Stomach (tissue), 9 donors: ENCODE data around the gene COL5A1. TPM values are rescaled to one million over a fixed set of nuclear protein-coding genes. Genes with fewer than 3 reads are reported as not detected.

Experiments used
- DNase-seq, 2 donors: peaks; one replicate each; pipeline versions ENCODE4 v3.0.0 to v3.0.0-alpha.2; 2013 to 2019
- H3K27ac ChIP-seq, 5 donors: fragments of 200-600 bp in 4 of 5; sonication (generic) in 4 of 5; one replicate each; pipeline ENCODE4 v1.5.1; 2013 to 2019; ENCODE audit warnings: mild to moderate bottlenecking in 1 of 5, moderate library complexity in 1 of 5
- H3K27me3 ChIP-seq, 3 donors: fragments of 200-600 bp; sonication (generic); one replicate each; pipeline ENCODE4 v1.5.1; 2017 to 2019; ENCODE audit warnings: mixed run types in 1 of 3
- H3K36me3 ChIP-seq, 4 donors: fragments of 200-600 bp; sonication (generic); 1 replicate in 3 of 4; 2 replicates in 1 of 4; pipeline ENCODE4 v1.5.1; 2016 to 2019
- H3K4me1 ChIP-seq, 4 donors: fragments of 200-600 bp; sonication (generic); one replicate each; pipeline ENCODE4 v1.5.1; 2016 to 2019
- H3K4me3 ChIP-seq, 4 donors: fragments of 200-600 bp; sonication (generic) in 3 of 4; one replicate each; pipeline ENCODE4 v1.5.1; 2016 to 2019; ENCODE audit warnings: mild to moderate bottlenecking in 1 of 4
- H3K9me3 ChIP-seq, 4 donors: fragments of 200-600 bp; sonication (generic); one replicate each; pipeline ENCODE4 v1.5.1; 2016 to 2019
- EP300 ChIP-seq: sonication (generic); formaldehyde crosslinking; IDR thresholded peaks from one replicate; pipeline ENCODE4 v1.6.1; 2017; ENCODE audit warnings: antibody characterized with exemption
- POLR2A ChIP-seq, 4 donors: fragments of 450-650 bp; IDR thresholded peaks; one replicate each; pipeline ENCODE4 v1.6.1; 2016; ENCODE audit warnings: antibody characterized with exemption in 4 of 4, control low read depth in 2 of 4, mild to moderate bottlenecking in 1 of 4, moderate library complexity in 1 of 4
- POLR2AphosphoS5 ChIP-seq, 3 donors: sonication (generic); formaldehyde crosslinking; IDR thresholded peaks; one replicate each; pipeline ENCODE4 v1.6.1; 2016; ENCODE audit warnings: antibody characterized with exemption in 3 of 3
- WGBS, 5 donors: extraction: QIAGEN DNeasy Blood & Tissue Kit in 3 of 5; methylation state at CpG; one replicate each; pipeline versions ENCODE4 v1.1.5 to v1.1.7; 2013 to 2018; 5-methylcytosine and 5-hydroxymethylcytosine counted together
- intact Hi-C: fragments of 100-400 bp; cut with DNase I; formaldehyde crosslinking; loops from one replicate; pipeline ENCODE4 v1.15.1; 2023; ENCODE audit warnings: low total_unique reads
- polyA plus RNA-seq, 3 donors: library from polyadenylated mRNA; stranded (reverse); fragments of 200-250 nt; gene quantifications; one replicate each; pipeline ENCODE4 v1.2.3, GENCODE V29; 2013
- total RNA-seq, 5 donors: library from RNA; depleted of rRNA; stranded (reverse); fragments of >200 nt; gene quantifications; one replicate each; pipeline versions ENCODE4 v1.1.0 to v1.2.3, GENCODE V29; 2014 to 2016
- TF ChIP-seq, protein P1 (sequence below), 7 experiments: fragments of 450-650 bp in 4 of 7; fragments of 200-600 bp in 3 of 7; sonication (generic) in 3 of 7; IDR thresholded peaks; one replicate each; pipeline ENCODE4 v1.5.1; 2016 to 2019; ENCODE audit warnings: antibody characterized with exemption in 7 of 7, control low read depth in 2 of 7, mild to moderate bottlenecking in 1 of 7
- donor health status: healthy with polysubstance abuse.
- donor health status: Bipolar disorder and iron deficiency.
- donor health status: healthy.

The COL5A1 gene
- total and polyA plus RNA-seq, 8 donors: 7.3 to 205 (median 26.4) TPM

DNA sequence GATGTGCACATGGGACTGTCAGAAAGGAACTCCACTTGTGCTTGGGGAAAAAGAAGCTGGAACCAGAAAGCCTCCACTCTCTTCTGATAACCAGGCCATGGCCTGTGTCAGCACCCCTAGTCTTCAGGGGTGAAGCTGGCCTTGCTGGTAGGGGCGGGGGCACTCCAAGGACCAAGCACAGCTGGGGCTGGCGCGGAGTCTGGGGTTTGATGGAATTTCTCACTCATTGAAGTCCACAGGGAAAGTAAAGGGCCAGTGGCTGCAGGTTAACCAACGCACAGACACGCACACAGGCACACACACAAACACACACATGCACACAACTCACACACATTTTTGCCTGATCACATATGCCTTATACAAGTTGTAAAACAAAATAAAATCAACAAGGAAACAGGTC is 1.6 kb upstream of the COL5A1 start:
- no peak for DNase-seq
- 82 to 97% (median 88%) methylated on average over 5 of the region's 5 CpGs for WGBS, 5 donors
- no peak overlapping the region for H3K4me3 ChIP-seq
- intact Hi-C loops: loop anchor here (10.0 kb wide), 1 partner anchor 175 kb away; no protein-coding TSS in a partner anchor
- H3K9me3 ChIP-seq: no peaks in the 10 kb centered on the region
- no peak overlapping the region for H3K27ac ChIP-seq
- H3K27me3 ChIP-seq: peaks cover 0 to 45% (median 27%) of the 10 kb centered on the region in 3 donors
- TF ChIP-seq POLR2A (IDR thresholded peaks at IDR 0.05) (no peak), POLR2AphosphoS5 (IDR thresholded peaks at IDR 0.05) (no peak), EP300 (no peak)
- TF ChIP-seq, protein P1, sequence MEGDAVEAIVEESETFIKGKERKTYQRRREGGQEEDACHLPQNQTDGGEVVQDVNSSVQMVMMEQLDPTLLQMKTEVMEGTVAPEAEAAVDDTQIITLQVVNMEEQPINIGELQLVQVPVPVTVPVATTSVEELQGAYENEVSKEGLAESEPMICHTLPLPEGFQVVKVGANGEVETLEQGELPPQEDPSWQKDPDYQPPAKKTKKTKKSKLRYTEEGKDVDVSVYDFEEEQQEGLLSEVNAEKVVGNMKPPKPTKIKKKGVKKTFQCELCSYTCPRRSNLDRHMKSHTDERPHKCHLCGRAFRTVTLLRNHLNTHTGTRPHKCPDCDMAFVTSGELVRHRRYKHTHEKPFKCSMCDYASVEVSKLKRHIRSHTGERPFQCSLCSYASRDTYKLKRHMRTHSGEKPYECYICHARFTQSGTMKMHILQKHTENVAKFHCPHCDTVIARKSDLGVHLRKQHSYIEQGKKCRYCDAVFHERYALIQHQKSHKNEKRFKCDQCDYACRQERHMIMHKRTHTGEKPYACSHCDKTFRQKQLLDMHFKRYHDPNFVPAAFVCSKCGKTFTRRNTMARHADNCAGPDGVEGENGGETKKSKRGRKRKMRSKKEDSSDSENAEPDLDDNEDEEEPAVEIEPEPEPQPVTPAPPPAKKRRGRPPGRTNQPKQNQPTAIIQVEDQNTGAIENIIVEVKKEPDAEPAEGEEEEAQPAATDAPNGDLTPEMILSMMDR (IDR thresholded peaks at IDR 0.05): no peak
- no peaks in the 10 kb centered on the region for H3K36me3 ChIP-seq
- H3K4me1 ChIP-seq: peaks cover 8 to 32% (median 21%) of the 10 kb centered on the region in 4 donors

DNA sequence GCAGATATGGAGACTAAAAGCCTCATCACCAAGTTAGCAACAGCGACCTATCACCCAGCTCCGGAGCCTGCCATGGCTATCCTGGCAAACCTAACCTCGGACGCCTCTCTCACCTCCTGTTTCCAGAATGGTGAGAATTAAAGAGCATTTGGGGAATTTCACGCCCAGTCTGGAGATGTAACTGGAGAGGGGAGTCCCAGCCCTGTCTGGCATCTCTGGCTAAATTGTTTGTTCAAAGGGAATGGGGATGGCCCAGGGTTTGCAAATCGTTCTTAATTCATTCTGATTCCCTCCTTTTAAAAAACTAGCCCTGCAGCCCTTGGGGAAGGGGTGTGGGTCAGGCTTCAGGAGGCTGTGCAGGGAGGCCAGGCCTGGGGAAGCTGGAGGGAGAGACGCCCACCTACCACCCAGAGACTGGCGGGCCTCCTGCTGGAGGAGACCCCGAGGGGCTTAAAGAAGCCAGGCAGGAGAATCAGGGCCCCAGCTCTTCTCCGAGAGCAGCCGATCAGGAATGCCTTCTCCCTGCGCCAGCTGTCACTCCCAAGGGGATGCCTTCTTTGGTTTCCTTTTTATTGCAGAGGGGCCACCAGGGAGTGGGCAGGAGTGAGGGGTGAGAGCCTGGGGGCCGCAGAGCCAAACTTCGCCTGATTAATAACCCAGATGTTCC is 964 bp upstream of the COL5A1 start:
- Histone ChIP-seq H3K36me3 (no peaks in the 10 kb centered on the region), H3K27ac (peak overlapping the region; percentile 15 to 96 (median 88)), H3K4me3 (peak overlapping the region; percentile 59 to 77 (median 69)), H3K27me3 (peaks cover 0 to 45% (median 27%) of the 10 kb centered on the region in 3 donors), H3K4me1 (peaks cover 14 to 39% (median 27%) of the 10 kb centered on the region in 4 donors), H3K9me3 (no peaks in the 10 kb centered on the region)
- intact Hi-C loops: loop anchor here (10.0 kb wide), 1 partner anchor 176 kb away; no protein-coding TSS in a partner anchor
- WGBS, 5 donors: 47 to 62% (median 55%) methylated on average over 11 to 14 of the region's 14 CpGs
- no peak for DNase-seq
- TF ChIP-seq, protein P1 (IDR thresholded peaks at IDR 0.05): no peak

DNA sequence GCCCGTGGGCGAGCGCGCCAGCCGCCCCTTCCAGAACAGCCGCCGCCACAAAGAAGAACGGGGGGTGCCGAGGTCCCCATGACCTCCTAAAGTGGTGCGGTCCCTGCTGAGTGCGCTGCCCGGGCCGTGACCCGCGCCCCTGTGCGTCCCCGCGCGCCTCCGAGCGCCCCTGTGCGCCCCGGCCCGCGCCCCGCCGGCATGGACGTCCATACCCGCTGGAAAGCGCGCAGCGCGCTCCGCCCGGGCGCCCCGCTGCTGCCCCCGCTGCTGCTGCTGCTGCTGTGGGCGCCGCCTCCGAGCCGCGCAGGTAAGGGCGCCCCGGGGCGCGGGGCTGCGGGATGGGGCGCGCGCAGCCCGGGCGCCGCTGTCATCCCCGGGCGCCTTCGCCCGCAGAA is 384 bp downstream of the COL5A1 start:
- Histone ChIP-seq H3K4me3 (peak overlapping the region; percentile 59 to 77 (median 69)), H3K36me3 (no peaks in the 10 kb centered on the region), H3K4me1 (peaks cover 22 to 52% (median 38%) of the 10 kb centered on the region in 4 donors), H3K27me3 (peaks cover 0 to 41% (median 27%) of the 10 kb centered on the region in 3 donors), H3K27ac (peak overlapping the region; percentile 74 to 96 (median 88)), H3K9me3 (no peaks in the 10 kb centered on the region)
- intact Hi-C loops: loop anchor here (10.0 kb wide), 1 partner anchor 177 kb away; no protein-coding TSS in a partner anchor
- WGBS, 5 donors: 1 to 5% (median 2%) methylated on average over 24 to 58 of the region's 58 CpGs; no CpG with 5 or more reads in 1 of the 5 donors
- DNase-seq: peak in 1 of 2 donors; percentile 51
- no peak for TF ChIP-seq POLR2A (IDR thresholded peaks at IDR 0.05)
- TF ChIP-seq POLR2AphosphoS5 (IDR thresholded peaks at IDR 0.05): no peak
- TF ChIP-seq, protein P1 (IDR thresholded peaks at IDR 0.05): no peak
- TF ChIP-seq EP300: no peak

DNA sequence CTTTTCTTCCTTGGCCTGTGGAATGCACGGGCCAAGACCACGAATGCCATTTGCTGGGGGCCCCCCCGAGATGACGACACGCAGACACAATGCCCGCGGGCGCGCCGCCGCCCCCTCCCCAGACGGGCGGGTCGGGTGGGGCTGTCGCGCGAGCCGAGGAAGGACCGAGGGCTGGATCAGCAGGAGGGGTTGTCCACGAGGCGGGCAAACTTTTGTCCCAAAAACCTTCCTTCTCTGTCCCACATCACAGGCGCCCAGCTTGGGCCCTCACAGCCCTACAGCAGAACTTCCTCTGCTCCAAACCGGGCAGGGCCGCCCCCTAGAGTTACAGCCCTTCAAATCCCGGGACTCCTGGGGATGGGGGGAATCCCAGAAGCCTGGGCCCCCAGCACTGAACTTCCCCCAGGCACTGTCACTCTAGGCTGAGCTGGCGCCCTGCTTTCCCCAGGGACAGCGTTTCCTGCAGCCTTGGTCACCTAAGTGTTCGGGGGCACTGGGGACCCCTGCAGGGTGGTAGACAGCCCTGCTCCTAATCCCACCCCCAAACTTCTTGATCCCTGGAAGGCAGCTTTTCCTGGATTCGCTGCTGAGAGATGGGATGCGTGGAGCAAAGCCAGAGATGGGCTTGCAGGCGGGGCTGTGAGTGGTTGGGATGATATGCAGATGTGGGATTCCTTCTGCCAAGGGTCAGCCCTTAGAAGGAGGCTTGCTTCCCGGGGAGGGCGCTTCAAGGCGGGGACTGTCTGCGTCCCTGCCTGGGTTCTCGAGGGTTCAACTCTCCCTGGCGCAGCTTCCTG is 980 bp downstream of the COL5A1 start:
- intact Hi-C loops: loop anchor here (10.0 kb wide), 1 partner anchor 178 kb away; no protein-coding TSS in a partner anchor
- Histone ChIP-seq H3K27ac (peak overlapping the region; percentile 74 to 96 (median 88)), H3K36me3 (no peaks in the 10 kb centered on the region), H3K4me3 (peak overlapping the region; percentile 59 to 77 (median 69)), H3K9me3 (no peaks in the 10 kb centered on the region), H3K27me3 (peaks cover 0 to 39% (median 27%) of the 10 kb centered on the region in 3 donors), H3K4me1 (peaks cover 22 to 58% (median 44%) of the 10 kb centered on the region in 4 donors)
- peak; percentile 33 to 52 (median 40) for TF ChIP-seq POLR2AphosphoS5 (IDR thresholded peaks at IDR 0.05)
- no peak for TF ChIP-seq POLR2A (IDR thresholded peaks at IDR 0.05)
- TF ChIP-seq EP300: no peak
- DNase-seq: peak; percentile 35 to 92
- 7 to 18% (median 10%) methylated on average over 15 to 37 of the region's 37 CpGs for WGBS, 5 donors
